Measurements from ENCODE around the gene BUB3.

DNA sequence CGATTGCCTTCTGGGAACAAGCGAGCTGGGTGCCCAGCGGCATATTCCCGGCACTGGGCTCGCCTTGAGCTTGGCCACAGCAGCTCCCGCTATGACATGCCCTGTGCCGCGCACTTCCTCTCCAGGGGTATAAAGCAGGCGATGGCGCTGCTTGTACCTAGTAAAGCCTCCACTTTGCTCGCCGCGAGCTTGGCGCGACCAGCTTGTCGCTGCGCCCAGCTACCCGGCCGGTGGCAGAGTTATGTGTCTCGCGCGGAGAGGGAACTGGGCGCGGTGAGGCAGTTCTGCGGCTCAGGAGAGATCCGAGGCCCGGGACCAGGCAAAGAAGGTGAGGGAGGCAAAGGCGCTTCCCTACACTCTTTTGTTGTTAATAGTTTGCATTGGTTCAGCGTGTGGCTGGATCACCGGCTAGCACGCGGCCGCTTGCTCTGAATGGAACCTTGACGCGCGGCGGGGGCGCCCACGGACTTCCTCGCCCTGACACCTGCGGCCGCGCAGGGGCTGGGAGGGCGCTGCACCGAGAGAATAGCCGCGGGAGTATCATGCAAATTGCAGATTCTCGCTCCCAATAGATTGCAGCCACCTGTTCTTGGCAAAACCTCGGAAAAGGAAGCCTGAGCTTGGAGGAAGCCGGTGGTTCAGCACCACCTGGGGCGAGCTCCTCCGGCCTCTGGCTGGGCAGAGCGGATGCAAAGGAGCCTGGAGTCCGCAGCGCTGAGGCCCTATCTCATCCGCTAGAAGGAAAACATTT lies 3.0 kb upstream of the BUB3 start:
- no peak for TF ChIP-seq EP300 (IDR thresholded peaks at IDR 0.05)
- TF ChIP-seq, protein P1, sequence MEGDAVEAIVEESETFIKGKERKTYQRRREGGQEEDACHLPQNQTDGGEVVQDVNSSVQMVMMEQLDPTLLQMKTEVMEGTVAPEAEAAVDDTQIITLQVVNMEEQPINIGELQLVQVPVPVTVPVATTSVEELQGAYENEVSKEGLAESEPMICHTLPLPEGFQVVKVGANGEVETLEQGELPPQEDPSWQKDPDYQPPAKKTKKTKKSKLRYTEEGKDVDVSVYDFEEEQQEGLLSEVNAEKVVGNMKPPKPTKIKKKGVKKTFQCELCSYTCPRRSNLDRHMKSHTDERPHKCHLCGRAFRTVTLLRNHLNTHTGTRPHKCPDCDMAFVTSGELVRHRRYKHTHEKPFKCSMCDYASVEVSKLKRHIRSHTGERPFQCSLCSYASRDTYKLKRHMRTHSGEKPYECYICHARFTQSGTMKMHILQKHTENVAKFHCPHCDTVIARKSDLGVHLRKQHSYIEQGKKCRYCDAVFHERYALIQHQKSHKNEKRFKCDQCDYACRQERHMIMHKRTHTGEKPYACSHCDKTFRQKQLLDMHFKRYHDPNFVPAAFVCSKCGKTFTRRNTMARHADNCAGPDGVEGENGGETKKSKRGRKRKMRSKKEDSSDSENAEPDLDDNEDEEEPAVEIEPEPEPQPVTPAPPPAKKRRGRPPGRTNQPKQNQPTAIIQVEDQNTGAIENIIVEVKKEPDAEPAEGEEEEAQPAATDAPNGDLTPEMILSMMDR (IDR thresholded peaks at IDR 0.05): no peak

Data from sigmoid colon (tissue), 4 donors.